Hepatocyte (in vitro differentiated cells): ENCODE results near the gene RBM7.

Source experiments
- CTCF ChIP-seq: fragments of 200-600 bp; sonication (generic); IDR thresholded peaks from 2 replicates; pipeline ENCODE4 v1.5.1; 2016; ENCODE audit warnings: antibody characterized with exemption, mild to moderate bottlenecking; ENCODE audit not compliant: poor library complexity
- EZH2 ChIP-seq: fragments of 200-600 bp; sonication (generic); IDR thresholded peaks from 2 replicates; pipeline ENCODE4 v1.6.1; 2016; ENCODE audit warnings: antibody characterized with exemption, mild to moderate bottlenecking, borderline replicate concordance
- EZH2phosphoT487 ChIP-seq: fragments of 200-600 bp; sonication (generic); IDR thresholded peaks from one replicate; pipeline ENCODE4 v1.6.1; 2018; ENCODE audit warnings: antibody characterized with exemption, mild to moderate bottlenecking, low read depth, moderate library complexity; ENCODE audit not compliant: unreplicated experiment, severe bottlenecking

- TF ChIP-seq CTCF = no peak
- TF ChIP-seq EZH2phosphoT487 = no peak
- no peak for TF ChIP-seq EZH2
These were observed 33.1 kb upstream of the RBM7 start for GRCh38 chr11:114367244-114367957.
